Spleen (tissue), 11 donors: ENCODE data around the gene NAT8L. TPM values are rescaled to one million over a fixed set of nuclear protein-coding genes. Genes with fewer than 3 reads are reported as not detected.

Source experiments
- DNase-seq: peaks from one replicate; pipeline ENCODE4 v3.0.0-alpha.2; 2020
- H3K27ac ChIP-seq, 8 donors: fragments of 200-600 bp; sonication (generic) in 7 of 8; 1 replicate in 4 of 8; 2 replicates in 4 of 8; pipeline versions ENCODE4 v1.5.0 to v1.8.0; 2016 to 2021; ENCODE audit warnings: inconsistent platforms in 4 of 8, mild to moderate bottlenecking in 4 of 8, moderate library complexity in 1 of 8
- H3K27me3 ChIP-seq, 7 donors: fragments of 200-600 bp; sonication (generic) in 6 of 7; replicated peaks in 1 of 7; 1 replicate in 4 of 7; 2 replicates in 3 of 7; pipeline versions ENCODE4 v1.5.0 to v1.8.0; 2016 to 2021; ENCODE audit warnings: inconsistent platforms in 3 of 7, mild to moderate bottlenecking in 1 of 7
- H3K36me3 ChIP-seq, 6 donors: fragments of 200-600 bp; sonication (generic) in 5 of 6; 1 replicate in 4 of 6; 2 replicates in 2 of 6; pipeline versions ENCODE4 v1.5.0 to v1.8.0; 2016 to 2021; ENCODE audit warnings: inconsistent platforms in 2 of 6
- H3K4me1 ChIP-seq, 6 donors: fragments of 200-600 bp; sonication (generic) in 5 of 6; 1 replicate in 3 of 6; 2 replicates in 3 of 6; pipeline versions ENCODE4 v1.5.0 to v1.8.0; 2016 to 2021; ENCODE audit warnings: inconsistent platforms in 3 of 6
- H3K4me3 ChIP-seq, 8 donors: fragments of 200-600 bp; sonication (generic) in 7 of 8; 1 replicate in 4 of 8; 2 replicates in 4 of 8; pipeline versions ENCODE4 v1.5.0 to v1.8.0; 2016 to 2021; ENCODE audit warnings: inconsistent platforms in 4 of 8, mild to moderate bottlenecking in 4 of 8, moderate library complexity in 2 of 8
- H3K9me3 ChIP-seq, 8 donors: fragments of 200-600 bp; sonication (generic) in 7 of 8; 1 replicate in 4 of 8; 2 replicates in 4 of 8; pipeline versions ENCODE4 v1.5.0 to v1.8.0; 2016 to 2021; ENCODE audit warnings: inconsistent platforms in 4 of 8
- CTCF ChIP-seq, 11 experiments: fragments of 200-600 bp in 7 of 11; fragments of 450-650 bp in 4 of 11; sonication (generic) in 4 of 11; IDR thresholded peaks in 8 of 11; conservative IDR thresholded peaks in 3 of 11; 1 replicate in 7 of 11; 2 replicates in 4 of 11; pipeline versions ENCODE4 v1.4.0 to v1.8.0; 2016 to 2021; ENCODE audit warnings: antibody characterized with exemption in 11 of 11, inconsistent platforms in 4 of 11, mild to moderate bottlenecking in 1 of 11
- POLR2A ChIP-seq, 3 donors: fragments of 450-650 bp; IDR thresholded peaks; one replicate each; pipeline ENCODE4 v1.5.1; 2017; ENCODE audit warnings: antibody characterized with exemption in 3 of 3, mild to moderate bottlenecking in 1 of 3
- POLR2AphosphoS5 ChIP-seq, 3 donors: sonication (generic); formaldehyde crosslinking; IDR thresholded peaks; one replicate each; pipeline ENCODE4 v1.5.1; 2017; ENCODE audit warnings: antibody characterized with exemption in 3 of 3
- WGBS, 5 donors: extraction: QIAGEN DNeasy Blood & Tissue Kit in 3 of 5; methylation state at CpG; one replicate each; pipeline versions ENCODE4 v1.1.5 to v1.1.7; 2013 to 2018; 5-methylcytosine and 5-hydroxymethylcytosine counted together
- intact Hi-C: fragments of 100-400 bp; cut with DNase I; formaldehyde crosslinking; loops from one replicate; pipeline ENCODE4 v1.15.0; 2023; ENCODE audit warnings: low total_unique reads
- polyA plus RNA-seq, 3 donors: library from polyadenylated mRNA; stranded (reverse); fragments of 200-250 nt; gene quantifications; one replicate each; pipeline ENCODE4 v1.2.1, GENCODE V29; 2013
- total RNA-seq, 7 donors: library from RNA; depleted of rRNA in 3 of 7; stranded (reverse); fragments of >200 nt in 3 of 7; fragmentation: NEBNext Ultra II Directional in 4 of 7; extraction: Animal tissue kit (Norgen Biotek cat#: 25700) in 4 of 7; gene quantifications; one replicate each; pipeline versions ENCODE4 v1.1.0 to v1.2.1, GENCODE V29; 2016 to 2021
- donor health status: healthy with polysubstance abuse.
- donor health status: DM: no; HTN: no; CAD: no; lungs with moderate emphysema.
- donor health status: DM: no; HTN: no; CAD: no.
- donor health status: Bipolar disorder and iron deficiency.
- donor health status: healthy.
- donor health status: DM: no; HTN: no; CAD: no.
- donor health status: DM: yes; HTN: yes; CAD: no.

Gene NAT8L
- total and polyA plus RNA-seq, 10 donors = 0.13 to 3.1 (median 0.72) TPM

DNA sequence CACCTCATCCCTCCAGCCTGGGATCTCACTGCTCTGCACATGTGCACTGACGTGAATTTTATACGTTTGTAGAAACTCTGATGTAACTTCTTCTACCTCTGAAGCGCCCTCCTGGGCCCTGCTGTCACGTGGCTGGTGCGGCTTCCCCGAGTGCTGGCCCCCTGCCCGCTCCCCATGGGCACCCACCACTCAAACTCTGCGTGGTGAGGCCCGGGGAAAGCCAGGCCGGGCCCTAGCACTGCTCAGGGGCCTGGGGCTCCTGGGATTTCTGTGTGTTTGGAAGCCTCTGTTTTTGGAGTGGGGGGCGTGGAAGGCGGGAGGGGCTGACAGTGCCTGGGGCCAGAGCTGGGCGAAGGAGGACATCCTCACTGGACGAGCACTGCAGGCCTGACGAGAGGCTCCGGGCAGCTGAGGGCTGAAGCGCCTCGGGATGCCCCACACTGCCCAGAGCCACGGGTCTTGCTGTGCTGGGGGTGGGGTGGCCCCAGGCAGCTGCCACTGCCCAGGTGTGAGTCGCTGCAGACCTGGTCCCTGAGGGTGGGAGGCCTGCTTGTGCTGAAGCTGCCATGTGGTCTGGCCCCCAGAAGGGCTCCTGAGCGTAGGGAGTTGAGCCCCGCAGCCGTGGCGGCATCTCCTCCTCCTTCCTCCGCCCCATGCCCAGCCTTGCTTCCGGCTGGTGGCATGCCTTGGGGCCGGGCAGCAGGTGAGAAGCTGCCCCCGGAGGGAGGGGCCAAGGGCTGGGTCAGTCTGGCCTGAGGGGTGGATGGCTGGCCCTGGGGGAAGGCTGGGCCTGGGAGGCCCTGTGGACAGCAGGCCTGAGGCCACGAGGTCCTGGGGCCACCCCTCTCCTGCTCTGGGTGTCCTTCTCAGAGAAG lies 7.7 kb downstream of the NAT8L start:
- peaks cover 0 to 7% (median 3%) of the 10 kb centered on the region in 6 donors for H3K4me1 ChIP-seq
- H3K36me3 ChIP-seq = no peaks in the 10 kb centered on the region
- WGBS, 5 donors = 86 to 90% (median 89%) methylated on average over 23 to 29 of the region's 29 CpGs
- H3K9me3 ChIP-seq = no peaks in the 10 kb centered on the region
- TF ChIP-seq POLR2AphosphoS5 (IDR thresholded peaks at IDR 0.05) (no peak), CTCF (IDR thresholded peaks at IDR 0.05 in 8 of 11, conservative IDR thresholded peaks at IDR 0.05 in 3 of 11) (no peak), POLR2A (IDR thresholded peaks at IDR 0.05) (no peak)
- H3K4me3 ChIP-seq = no peak overlapping the region
- peaks cover 0 to 67% (median 4%) of the 10 kb centered on the region in 7 donors for H3K27me3 ChIP-seq
- H3K27ac ChIP-seq = no peak overlapping the region
- peak; percentile 68 for DNase-seq
- intact Hi-C loops = no loop called here

DNA sequence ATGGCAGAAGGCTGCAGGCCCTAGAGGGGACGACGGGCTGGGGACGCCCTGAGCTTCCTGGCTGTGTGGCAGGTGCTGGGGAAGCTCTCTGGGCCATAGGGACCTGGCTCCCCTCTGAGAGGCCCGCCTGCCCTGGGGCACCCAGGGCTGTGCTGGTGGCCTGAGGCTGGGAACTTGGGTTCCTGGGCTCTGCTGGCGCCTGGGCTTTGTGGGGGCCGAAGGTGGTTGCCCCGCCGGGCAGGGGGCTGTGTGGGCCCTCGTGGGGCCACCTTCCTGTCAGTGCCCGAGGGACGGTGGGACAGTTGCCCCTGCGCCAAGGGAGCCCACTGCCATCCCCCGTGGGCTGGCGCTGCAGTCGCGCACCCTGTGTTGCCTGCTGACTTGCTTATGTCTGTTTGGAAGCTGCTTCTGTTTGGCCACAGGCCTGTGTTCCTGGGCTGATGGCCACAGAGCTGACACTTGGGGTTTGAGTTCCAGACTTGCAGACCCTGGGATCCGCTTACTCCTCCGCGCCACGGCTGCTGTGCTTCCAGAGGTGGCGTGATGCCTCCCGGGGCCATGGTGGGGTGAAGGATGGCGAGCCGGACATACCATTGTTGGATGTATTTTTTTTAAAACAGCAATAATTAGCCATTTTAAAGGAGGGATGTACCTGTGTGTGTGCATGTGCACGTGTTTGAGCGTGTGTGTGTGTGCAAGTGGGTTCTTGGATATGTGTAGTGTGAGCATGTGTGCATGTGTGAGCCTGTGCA lies 8.5 kb downstream of the NAT8L start:
- Histone ChIP-seq H3K9me3 (no peaks in the 10 kb centered on the region), H3K4me1 (peaks cover 0 to 14% (median 9%) of the 10 kb centered on the region in 6 donors), H3K27me3 (peaks cover 0 to 67% (median 0%) of the 10 kb centered on the region in 7 donors), H3K36me3 (no peaks in the 10 kb centered on the region), H3K4me3 (no peak overlapping the region), H3K27ac (no peak overlapping the region)
- intact Hi-C loops = no loop called here
- WGBS, 5 donors = 77 to 86% (median 83%) methylated on average over 10 to 26 of the region's 26 CpGs
- DNase-seq = peak; percentile 62
- no peak for TF ChIP-seq CTCF (IDR thresholded peaks at IDR 0.05 in 8 of 11, conservative IDR thresholded peaks at IDR 0.05 in 3 of 11)
- TF ChIP-seq POLR2AphosphoS5 (IDR thresholded peaks at IDR 0.05) = no peak
- no peak for TF ChIP-seq POLR2A (IDR thresholded peaks at IDR 0.05)

GRCh38 chr4:2068198-2068470 lies 9.0 kb downstream of the NAT8L start:
- H3K4me3 ChIP-seq = no peak overlapping the region
- intact Hi-C loops = no loop called here
- H3K9me3 ChIP-seq = no peaks in the 10 kb centered on the region
- no peak for TF ChIP-seq POLR2A (IDR thresholded peaks at IDR 0.05)
- TF ChIP-seq CTCF (IDR thresholded peaks at IDR 0.05 in 8 of 11, conservative IDR thresholded peaks at IDR 0.05 in 3 of 11) = no peak
- TF ChIP-seq POLR2AphosphoS5 (IDR thresholded peaks at IDR 0.05) = no peak
- no peaks in the 10 kb centered on the region for H3K36me3 ChIP-seq
- peaks cover 0 to 61% (median 0%) of the 10 kb centered on the region in 7 donors for H3K27me3 ChIP-seq
- WGBS, 5 donors = 96 to 97% (median 96%) methylated on average over 13 of the region's 13 CpGs
- peaks cover 0 to 19% (median 9%) of the 10 kb centered on the region in 6 donors for H3K4me1 ChIP-seq
- DNase-seq = peak; percentile 34
- no peak overlapping the region for H3K27ac ChIP-seq

- Histone ChIP-seq H3K9me3 (no peaks in the 10 kb centered on the region), H3K27me3 (peaks cover 0 to 57% (median 0%) of the 10 kb centered on the region in 7 donors), H3K4me1 (peaks cover 0 to 20% (median 9%) of the 10 kb centered on the region in 6 donors), H3K4me3 (no peak overlapping the region), H3K36me3 (no peaks in the 10 kb centered on the region), H3K27ac (no peak overlapping the region)
- TF ChIP-seq POLR2A (IDR thresholded peaks at IDR 0.05) (no peak), CTCF (IDR thresholded peaks at IDR 0.05 in 8 of 11, conservative IDR thresholded peaks at IDR 0.05 in 3 of 11) (no peak), POLR2AphosphoS5 (IDR thresholded peaks at IDR 0.05) (no peak)
- DNase-seq = peak; percentile 66
- intact Hi-C loops = no loop called here
- WGBS, 5 donors = 89 to 99% (median 94%) methylated on average over 7 to 11 of the region's 11 CpGs
These were observed 9.4 kb downstream of the NAT8L start for GRCh38 chr4:2068566-2068965.
